IPS-15b (cell line): ENCODE results near the gene RARB.

Source experiments
- H3K27me3 ChIP-seq: one replicate; pipeline ENCODE4 v1.6.1; 2013; ENCODE audit warnings: low read length; ENCODE audit not compliant: control insufficient read depth, insufficient read depth
- H3K36me3 ChIP-seq: one replicate; pipeline ENCODE4 v1.6.1; 2013; ENCODE audit warnings: low read length; ENCODE audit not compliant: control insufficient read depth, insufficient read depth
- H3K4me1 ChIP-seq: one replicate; pipeline ENCODE4 v1.6.1; 2013; ENCODE audit warnings: mild to moderate bottlenecking, low read length; ENCODE audit not compliant: control insufficient read depth, insufficient read depth
- H3K4me3 ChIP-seq: one replicate; pipeline ENCODE4 v1.5.1; 2013; ENCODE audit warnings: low read depth, low read length
- H3K9ac ChIP-seq: one replicate; pipeline ENCODE4 v1.6.1; 2013; ENCODE audit warnings: low read depth, mild to moderate bottlenecking, low read length
- H3K9me3 ChIP-seq: one replicate; pipeline ENCODE4 v1.6.1; 2013; ENCODE audit warnings: mild to moderate bottlenecking, low read length; ENCODE audit not compliant: control insufficient read depth, insufficient read depth

Gene RARB

DNA sequence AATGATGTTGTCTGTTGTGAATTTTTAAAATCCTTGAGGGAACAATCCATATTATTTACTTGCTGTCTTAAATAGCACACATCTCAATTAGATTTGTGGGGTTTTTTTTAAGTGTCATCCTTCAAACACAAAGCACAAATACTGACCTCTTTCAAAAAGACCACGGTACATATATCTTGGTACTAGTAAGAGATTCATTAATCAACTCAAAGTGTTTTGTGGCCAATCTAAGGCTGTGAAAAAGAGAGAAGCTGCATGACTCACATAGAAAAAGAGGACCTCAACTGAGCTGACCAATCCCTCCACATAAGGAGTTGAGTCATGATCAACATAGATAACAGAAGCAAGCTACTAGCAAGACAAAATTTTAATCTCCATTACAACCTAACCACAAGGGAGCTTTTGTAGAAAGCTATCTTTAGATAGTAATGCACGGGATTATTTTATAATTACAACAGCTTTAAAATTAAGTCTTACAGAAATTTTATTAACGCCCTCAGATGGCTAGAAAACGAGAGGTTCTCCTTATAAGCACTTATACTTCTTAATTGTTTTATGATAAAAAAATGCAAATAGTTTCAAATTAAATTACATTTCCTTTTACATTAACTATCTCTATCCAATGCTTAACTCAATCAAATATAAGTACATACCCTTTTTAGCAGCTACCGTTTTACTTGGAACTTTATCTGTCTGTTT lies 176.2 kb downstream of the RARB start:
- Histone ChIP-seq H3K4me1 (no peaks in the 10 kb centered on the region), H3K9ac (no peak overlapping the region), H3K36me3 (no peaks in the 10 kb centered on the region), H3K4me3 (no peak overlapping the region), H3K9me3 (no peaks in the 10 kb centered on the region), H3K27me3 (no peaks in the 10 kb centered on the region)

- Histone ChIP-seq H3K4me1 (no peaks in the 10 kb centered on the region), H3K9ac (no peak overlapping the region), H3K9me3 (no peaks in the 10 kb centered on the region), H3K36me3 (peaks cover 5% of the 10 kb centered on the region), H3K4me3 (no peak overlapping the region), H3K27me3 (no peaks in the 10 kb centered on the region)
Observed at GRCh38 chr3:25610167-25610566, 182.1 kb downstream of the RARB start.

DNA sequence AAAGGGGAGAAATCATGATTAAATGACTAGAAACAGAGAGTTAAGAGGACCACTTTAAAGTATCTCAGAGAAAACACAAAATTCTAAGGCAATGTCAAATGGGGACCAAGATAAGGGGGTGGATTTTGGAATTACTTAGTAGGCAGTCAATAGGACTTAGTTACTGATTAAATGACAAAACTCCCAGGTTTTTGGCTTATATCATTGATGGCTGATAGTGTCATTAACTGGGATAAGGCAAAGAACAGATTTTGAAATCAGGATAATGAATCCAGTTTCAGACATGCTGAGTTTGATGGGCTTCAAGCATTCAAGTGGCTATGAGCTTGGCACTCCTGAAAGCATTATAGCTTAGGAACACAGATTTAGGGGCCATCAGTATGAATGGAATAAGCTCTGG lies 182.7 kb downstream of the RARB start:
- Histone ChIP-seq H3K27me3 (no peaks in the 10 kb centered on the region), H3K4me1 (no peaks in the 10 kb centered on the region), H3K9ac (no peak overlapping the region), H3K4me3 (no peak overlapping the region), H3K36me3 (peaks cover 5% of the 10 kb centered on the region), H3K9me3 (no peaks in the 10 kb centered on the region)

- H3K36me3 ChIP-seq = peaks cover 5% of the 10 kb centered on the region
- H3K4me1 ChIP-seq = no peaks in the 10 kb centered on the region
- H3K9me3 ChIP-seq = no peaks in the 10 kb centered on the region
- H3K9ac ChIP-seq = no peak overlapping the region
- no peaks in the 10 kb centered on the region for H3K27me3 ChIP-seq
- no peak overlapping the region for H3K4me3 ChIP-seq
Observed at GRCh38 chr3:25611193-25611592, 183.1 kb downstream of the RARB start.

DNA sequence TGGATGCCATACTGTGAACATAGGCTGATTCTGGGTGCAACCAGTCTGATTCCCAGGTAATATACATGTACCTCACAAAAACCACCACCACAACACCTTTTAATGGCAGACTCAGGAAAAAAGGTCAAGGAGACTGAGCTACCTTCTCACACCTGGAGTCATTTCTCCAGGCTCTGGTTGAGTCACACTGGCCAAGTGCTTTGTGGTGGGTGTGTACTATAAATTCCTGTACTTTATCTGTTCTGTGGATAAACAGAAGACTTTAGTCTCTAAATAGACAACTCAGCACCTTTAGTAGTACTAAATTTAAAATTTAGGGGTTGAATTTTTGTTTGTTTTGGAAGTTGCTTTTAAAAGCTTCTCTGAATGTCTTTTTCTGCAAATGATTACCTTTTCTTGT lies 190.0 kb downstream of the RARB start:
- H3K36me3 ChIP-seq = peaks cover 7% of the 10 kb centered on the region
- H3K9me3 ChIP-seq = no peaks in the 10 kb centered on the region
- H3K4me1 ChIP-seq = no peaks in the 10 kb centered on the region
- H3K9ac ChIP-seq = no peak overlapping the region
- no peaks in the 10 kb centered on the region for H3K27me3 ChIP-seq
- H3K4me3 ChIP-seq = no peak overlapping the region

GRCh38 chr3:25619382-25619781 lies 191.3 kb downstream of the RARB start:
- H3K27me3 ChIP-seq = no peaks in the 10 kb centered on the region
- H3K36me3 ChIP-seq = peaks cover 7% of the 10 kb centered on the region
- H3K9me3 ChIP-seq = no peaks in the 10 kb centered on the region
- no peak overlapping the region for H3K9ac ChIP-seq
- no peak overlapping the region for H3K4me3 ChIP-seq
- H3K4me1 ChIP-seq = no peaks in the 10 kb centered on the region

DNA sequence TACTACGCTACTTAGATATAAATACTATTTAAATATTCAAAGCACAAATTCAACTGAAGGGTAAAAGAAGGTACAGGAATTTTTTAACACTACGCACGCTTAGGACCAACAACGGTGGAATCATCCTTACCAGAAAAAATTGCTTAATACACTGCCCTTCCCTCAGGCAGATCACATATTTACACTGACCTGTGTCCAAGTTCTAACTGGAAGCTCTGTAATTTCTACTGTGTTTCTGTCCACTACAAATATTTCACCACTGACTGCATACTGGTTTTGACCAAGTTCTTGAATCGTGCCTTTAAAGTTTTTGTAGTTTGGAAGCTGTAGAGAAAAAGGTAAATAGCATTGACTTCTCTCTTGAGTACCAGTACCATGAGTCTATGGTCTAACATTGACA lies 192.4 kb downstream of the RARB start:
- Histone ChIP-seq H3K27me3 (no peaks in the 10 kb centered on the region), H3K9me3 (no peaks in the 10 kb centered on the region), H3K9ac (no peak overlapping the region), H3K4me1 (no peaks in the 10 kb centered on the region), H3K36me3 (peaks cover 7% of the 10 kb centered on the region), H3K4me3 (no peak overlapping the region)

DNA sequence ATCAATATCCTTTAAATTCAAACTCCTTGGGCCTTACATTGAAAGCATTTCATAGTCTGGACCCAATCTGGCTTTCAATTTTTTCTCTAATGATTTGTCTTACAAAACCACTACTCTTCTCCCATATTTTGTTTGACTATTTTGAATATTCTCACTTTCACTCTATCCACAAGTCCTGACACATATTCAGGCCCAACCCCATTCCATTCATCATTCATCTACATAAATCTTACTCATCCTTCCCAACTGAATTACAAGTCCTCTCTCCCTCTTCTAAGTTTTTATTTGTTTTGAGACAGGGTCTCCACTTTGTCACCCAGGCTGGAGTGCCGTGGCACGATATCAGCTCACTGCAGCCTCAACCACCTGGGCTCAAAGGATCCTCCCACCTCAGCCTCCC lies 193.0 kb downstream of the RARB start:
- no peak overlapping the region for H3K4me3 ChIP-seq
- H3K9ac ChIP-seq = no peak overlapping the region
- no peaks in the 10 kb centered on the region for H3K27me3 ChIP-seq
- H3K36me3 ChIP-seq = peaks cover 7% of the 10 kb centered on the region
- no peaks in the 10 kb centered on the region for H3K9me3 ChIP-seq
- no peaks in the 10 kb centered on the region for H3K4me1 ChIP-seq

GRCh38 chr3:25631989-25632388 lies 203.9 kb downstream of the RARB start:
- H3K36me3 ChIP-seq = peaks cover 5% of the 10 kb centered on the region

GRCh38 chr3:25633919-25634318 lies 205.9 kb downstream of the RARB start:
- Histone ChIP-seq H3K9me3 (no peaks in the 10 kb centered on the region), H3K4me3 (no peak overlapping the region), H3K4me1 (peaks cover 3% of the 10 kb centered on the region), H3K9ac (no peak overlapping the region), H3K36me3 (peaks cover 5% of the 10 kb centered on the region), H3K27me3 (no peaks in the 10 kb centered on the region)

More at GRCh38 chr3:25631989-25632388, 203.9 kb downstream of the RARB start:
- Histone ChIP-seq H3K9ac (no peak overlapping the region), H3K27me3 (no peaks in the 10 kb centered on the region), H3K9me3 (no peaks in the 10 kb centered on the region), H3K4me3 (no peak overlapping the region), H3K4me1 (peaks cover 3% of the 10 kb centered on the region)

DNA sequence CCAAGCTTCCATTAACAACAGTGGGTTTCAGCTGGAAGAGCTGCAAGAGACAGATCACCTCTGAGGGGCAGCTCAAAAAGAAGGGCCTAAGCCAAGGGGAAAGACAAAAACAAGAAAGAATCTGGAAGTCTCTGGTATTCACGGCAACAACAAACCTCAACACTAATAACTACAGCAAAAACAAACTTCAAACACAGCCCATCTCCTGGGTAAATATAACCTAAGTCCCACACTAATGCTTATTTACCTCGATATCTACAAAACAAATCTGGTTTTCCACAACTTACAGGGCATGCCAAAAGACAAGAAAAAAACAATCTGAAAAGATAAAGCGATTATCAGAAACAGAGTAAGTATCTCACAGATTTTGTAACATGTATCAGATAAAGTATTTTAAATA lies 207.0 kb downstream of the RARB start:
- Histone ChIP-seq H3K4me3 (no peak overlapping the region), H3K27me3 (no peaks in the 10 kb centered on the region), H3K4me1 (peaks cover 3% of the 10 kb centered on the region), H3K9ac (no peak overlapping the region), H3K36me3 (peaks cover 5% of the 10 kb centered on the region), H3K9me3 (no peaks in the 10 kb centered on the region)
